Measurements from ENCODE around the gene ADCY1. TPM values are rescaled to one million over a fixed set of nuclear protein-coding genes. Genes with fewer than 3 reads are reported as not detected.

The ADCY1 gene
- polyA plus RNA-seq, 1 donor (not counting 4 experiments of a cell fraction or from before 2014, with no cell fraction given): 0.54 TPM

GRCh38 chr7:45692031-45692430 lies 117.9 kb downstream of the ADCY1 start:
- Histone ChIP-seq H2AFZ (ENCODE audit: control insufficient read depth, low read length) (no peak overlapping the region), H3K9ac (ENCODE audit: control insufficient read depth, extremely low read depth, insufficient read depth, low read length) (no peak overlapping the region), H3K4me2 (ENCODE audit: control insufficient read depth, extremely low read depth, insufficient read depth, low read depth, low read length) (no peak overlapping the region), H3K4me3 (ENCODE audit: control insufficient read depth in 2 of 3, extremely low read depth in 1 of 3, insufficient read depth in 2 of 3, low read depth in 1 of 3, low read length in 3 of 3) (no peak overlapping the region), H3K9me1 (ENCODE audit: control insufficient read depth, extremely low read depth, insufficient read depth, low read length) (no peaks in the 10 kb centered on the region), H3K27me3 (ENCODE audit: control insufficient read depth, extremely low read depth, insufficient read depth, low read length) (no peaks in the 10 kb centered on the region), H3K36me3 (ENCODE audit: control insufficient read depth in 2 of 2, extremely low read depth in 1 of 2, insufficient read depth in 2 of 2, low read length in 2 of 2) (no peaks in the 10 kb centered on the region), H3K4me1 (ENCODE audit: control insufficient read depth, extremely low read depth, insufficient read depth, low read length) (peaks cover 11% of the 10 kb centered on the region), H3K9me3 (ENCODE audit: control insufficient read depth, low read depth, low read length) (peaks cover 3% of the 10 kb centered on the region), H4K20me1 (ENCODE audit: control insufficient read depth, extremely low read depth, insufficient read depth, low read length) (no peaks in the 10 kb centered on the region), H3K79me2 (ENCODE audit: control insufficient read depth, insufficient read depth, low read length) (no peaks in the 10 kb centered on the region), H3K27ac (ENCODE audit: control insufficient read depth, insufficient read depth, low read length) (no peak overlapping the region)
- TF ChIP-seq CTCF (optimal IDR thresholded peaks at IDR 0.05 in 1 of 3, IDR thresholded peaks at IDR 0.05 in 1 of 3, conservative IDR thresholded peaks at IDR 0.05 in 1 of 3; ENCODE audit: extremely low read depth in 1 of 3, insufficient read depth in 2 of 3, low read length in 3 of 3) (no peak), EZH2 (IDR thresholded peaks at IDR 0.05; ENCODE audit: low read length) (no peak)
- FAIRE-seq: no peak
- no peak for DNase-seq (ENCODE audit: low read depth, low spot score)
- dilution Hi-C loops (cut with MboI; ENCODE audit: extremely low pct_ligation_motif_present, low sequenced_read_pairs): no loop called here

GRCh38 chr7:45695249-45695995 lies 121.3 kb downstream of the ADCY1 start:
- H3K9me3 ChIP-seq (ENCODE audit: control insufficient read depth, low read depth, low read length): no peaks in the 10 kb centered on the region
- no peak overlapping the region for H3K27ac ChIP-seq (ENCODE audit: control insufficient read depth, insufficient read depth, low read length)
- FAIRE-seq (no peak), DNase-seq (ENCODE audit: low read depth, low spot score) (no peak)
- H3K4me1 ChIP-seq (ENCODE audit: control insufficient read depth, extremely low read depth, insufficient read depth, low read length): no peaks in the 10 kb centered on the region
- H3K27me3 ChIP-seq (ENCODE audit: control insufficient read depth, extremely low read depth, insufficient read depth, low read length): peaks cover 4% of the 10 kb centered on the region
- H4K20me1 ChIP-seq (ENCODE audit: control insufficient read depth, extremely low read depth, insufficient read depth, low read length): no peaks in the 10 kb centered on the region
- H3K79me2 ChIP-seq (ENCODE audit: control insufficient read depth, insufficient read depth, low read length): no peaks in the 10 kb centered on the region
- H3K36me3 ChIP-seq (ENCODE audit: control insufficient read depth in 2 of 2, extremely low read depth in 1 of 2, insufficient read depth in 2 of 2, low read length in 2 of 2): no peaks in the 10 kb centered on the region
- no peak overlapping the region for H3K4me3 ChIP-seq (ENCODE audit: control insufficient read depth in 2 of 3, extremely low read depth in 1 of 3, insufficient read depth in 2 of 3, low read depth in 1 of 3, low read length in 3 of 3)
- dilution Hi-C loops (cut with MboI; ENCODE audit: extremely low pct_ligation_motif_present, low sequenced_read_pairs): no loop called here
- no peaks in the 10 kb centered on the region for H3K9me1 ChIP-seq (ENCODE audit: control insufficient read depth, extremely low read depth, insufficient read depth, low read length)
- H3K4me2 ChIP-seq (ENCODE audit: control insufficient read depth, extremely low read depth, insufficient read depth, low read depth, low read length): no peak overlapping the region
- H3K9ac ChIP-seq (ENCODE audit: control insufficient read depth, extremely low read depth, insufficient read depth, low read length): no peak overlapping the region
- TF ChIP-seq EZH2 (IDR thresholded peaks at IDR 0.05; ENCODE audit: low read length) (no peak), CTCF (optimal IDR thresholded peaks at IDR 0.05 in 1 of 3, IDR thresholded peaks at IDR 0.05 in 1 of 3, conservative IDR thresholded peaks at IDR 0.05 in 1 of 3; ENCODE audit: extremely low read depth in 1 of 3, insufficient read depth in 2 of 3, low read length in 3 of 3) (no peak)
- H2AFZ ChIP-seq (ENCODE audit: control insufficient read depth, low read length): no peak overlapping the region
